GM12878 (cell line): Measurements from ENCODE around the gene TRIP4. TPM values are rescaled to one million over a fixed set of nuclear protein-coding genes. Genes with fewer than 3 reads are reported as not detected.

Source experiments
- ATAC-seq: fragments of 200-7000 bp; cut with Tn5 transposase; 3 replicates; pipeline ENCODE4 v1.9.1; 2020; ENCODE audit warnings: mild to moderate bottlenecking, moderate library complexity
- BruUV-seq: library from RNA; stranded (reverse); fragments of 400-500 nt; replicated peaks from 2 replicates; lab custom pipeline; 2021; lab: Mats Ljungman, UMichigan
- CTCF ChIA-PET: fragments of 300-600 bp; sonication (Branson Sonifier 250); formaldehyde crosslinking; extraction: SDS; loops from one replicate; lab custom pipeline; 2021; ENCODE audit warnings: inconsistent platforms; lab: Yijun Ruan, JAX
- POLR2A ChIA-PET: fragments of 350-600 bp; formaldehyde crosslinking; extraction: SDS; loops from one replicate; lab custom pipeline; 2021; ENCODE audit warnings: inconsistent platforms; lab: Charles Lee
- RAD21 ChIA-PET: fragments of 300-600 bp; sonication (Branson Sonifier 250); formaldehyde crosslinking; loops from one replicate; lab custom pipeline; 2023; ENCODE audit warnings: antibody characterized with exemption; ENCODE audit not compliant: unreplicated experiment; lab: Charles Lee
- SMC1A ChIA-PET: fragments of 300-600 bp; sonication (Branson Sonifier 250); formaldehyde crosslinking; loops from one replicate; lab custom pipeline; 2023; ENCODE audit not compliant: unreplicated experiment, uncharacterized antibody; lab: Charles Lee
- DNase-seq: peaks from one replicate; pipeline ENCODE4 v3.0.0-alpha.2; 2011; ENCODE audit warnings: low read depth, low spot score
- FAIRE-seq: peaks from 3 replicates; lab custom pipeline; 2011; peaks lifted over from hg19 to GRCh38; lab: Jason Lieb, UNC
- H2AFZ ChIP-seq: 2 replicates; pipeline ENCODE4 v1.6.0; 2011; ENCODE audit warnings: low read depth, low read length, control low read depth; ENCODE audit not compliant: control insufficient read depth
- H3K27ac ChIP-seq: 2 replicates; pipeline ENCODE4 v1.5.1; 2011; ENCODE audit warnings: control low read depth; ENCODE audit not compliant: control insufficient read depth, insufficient read depth
- H3K27me3 ChIP-seq, 2 experiments: replicated peaks in 1 of 2; 2 replicates each; pipeline versions ENCODE4 v1.6.0 to v1.6.1; 2011; ENCODE audit warnings: low read length in 1 of 2; ENCODE audit not compliant: control insufficient read depth in 2 of 2, insufficient read depth in 2 of 2
- H3K36me3 ChIP-seq, 2 experiments: 2 replicates each; pipeline ENCODE4 v1.5.1; 2011; ENCODE audit warnings: low read length in 1 of 2; ENCODE audit not compliant: control insufficient read depth in 2 of 2, insufficient read depth in 2 of 2
- H3K4me1 ChIP-seq: 2 replicates; pipeline ENCODE4 v1.6.1; 2011; ENCODE audit warnings: mild to moderate bottlenecking, low read length, moderate library complexity, mixed read lengths; ENCODE audit not compliant: control insufficient read depth, insufficient read depth
- H3K4me2 ChIP-seq: 2 replicates; pipeline ENCODE4 v1.6.0; 2011; ENCODE audit warnings: control low read depth; ENCODE audit not compliant: control insufficient read depth, insufficient read depth
- H3K4me3 ChIP-seq: fragments of 200-600 bp; sonication (generic); 2 replicates; pipeline ENCODE4 v1.5.1; 2016
- H3K79me2 ChIP-seq: 2 replicates; pipeline ENCODE4 v1.6.0; 2011; ENCODE audit warnings: low read length; ENCODE audit not compliant: control insufficient read depth, insufficient read depth
- H3K9ac ChIP-seq: 2 replicates; pipeline ENCODE4 v1.8.0; 2011; ENCODE audit warnings: low read length, control low read depth, mixed read lengths; ENCODE audit not compliant: control insufficient read depth, insufficient read depth
- H3K9me3 ChIP-seq: replicated peaks from 3 replicates; pipeline ENCODE4 v1.5.1; 2011; ENCODE audit warnings: mild to moderate bottlenecking, low read length; ENCODE audit not compliant: control insufficient read depth, insufficient read depth
- H4K20me1 ChIP-seq: 2 replicates; pipeline ENCODE4 v1.6.0; 2011; ENCODE audit not compliant: control insufficient read depth, insufficient read depth
- FOXM1 ChIP-seq: IDR thresholded peaks from 2 replicates; pipeline ENCODE4 v1.6.1; 2012; ENCODE audit warnings: low read depth, mild to moderate bottlenecking, inconsistent platforms, low read length, moderate library complexity
- LARP7 ChIP-seq: fragments of 450-650 bp; IDR thresholded peaks from 2 replicates; pipeline ENCODE4 v1.6.1; 2017; ENCODE audit warnings: mild to moderate bottlenecking
- NFIC ChIP-seq: IDR thresholded peaks from 2 replicates; pipeline ENCODE4 v1.6.1; 2012; ENCODE audit warnings: low read depth, mild to moderate bottlenecking, inconsistent platforms, low read length, moderate library complexity
- NR2C2 ChIP-seq: IDR thresholded peaks from 2 replicates; pipeline ENCODE4 v1.6.1; 2011; ENCODE audit warnings: borderline replicate concordance, low read depth; ENCODE audit not compliant: control insufficient read depth, insufficient read length
- POLR2A ChIP-seq: IDR thresholded peaks from 2 replicates; pipeline ENCODE4 v1.6.1; 2011; ENCODE audit warnings: low read depth, mild to moderate bottlenecking, low read length
- RAD51 ChIP-seq: fragments of 450-650 bp; IDR thresholded peaks from 2 replicates; pipeline ENCODE4 v1.6.1; 2016; ENCODE audit warnings: moderate library complexity, mild to moderate bottlenecking, inconsistent platforms
- STAT3 ChIP-seq: IDR thresholded peaks from 2 replicates; pipeline ENCODE4 v1.6.1; 2011; ENCODE audit warnings: low read depth, low read length, improper control_type of control experiment
- TAF1 ChIP-seq: IDR thresholded peaks from 2 replicates; pipeline ENCODE4 v1.6.1; 2011; ENCODE audit warnings: mild to moderate bottlenecking, low read depth, low read length, borderline replicate concordance
- TARDBP ChIP-seq: IDR thresholded peaks from 2 replicates; pipeline ENCODE4 v1.6.1; 2016; ENCODE audit warnings: borderline replicate concordance
- TCF7 ChIP-seq: IDR thresholded peaks from 2 replicates; pipeline ENCODE4 v1.6.1; 2014; ENCODE audit warnings: antibody characterized with exemption, borderline replicate concordance
- ZNF217 ChIP-seq: fragments of 450-650 bp; IDR thresholded peaks from 2 replicates; pipeline ENCODE4 v1.6.1; 2017; ENCODE audit warnings: antibody characterized with exemption, mild to moderate bottlenecking
- WGBS: methylation state at CpG from one replicate; pipeline ENCODE4 v1.1.6; 2016; ENCODE audit warnings: low lambda C conversion rate; ENCODE audit not compliant: insufficient replicate concordance, insufficient coverage; ENCODE audit errors: missing lambda C conversion rate; 5-methylcytosine and 5-hydroxymethylcytosine counted together
- in situ Hi-C: fragments of 300-500 bp; cut with MboI; formaldehyde crosslinking; loops from 9 replicates; pipeline ENCODE4 v1.14.3; 2018; ENCODE audit warnings: mixed read lengths
- intact Hi-C: fragments of 100-400 bp; cut with micrococcal nuclease; formaldehyde crosslinking; loops from one replicate; pipeline ENCODE4 v1.14.2; 2022; ENCODE audit not compliant: unreplicated experiment
- polyA plus RNA-seq, 11 experiments: library from polyadenylated mRNA; depleted of rRNA in 4 of 11; unstranded in 6 of 11; stranded (reverse) in 5 of 11; fragments of >200 nt; fragmentation: Nextera tagmentation in 4 of 11; fragmentation: Illumina TruSeq in 1 of 11; extraction: Ambion mirVana in 4 of 11; extraction: Trizol in 1 of 11; gene quantifications; 1 replicate in 1 of 11; 2 replicates in 10 of 11; pipeline versions ENCODE4 v1.2.1 to v1.2.3, GENCODE V29; 2011 to 2016; ENCODE audit warnings: inconsistent platforms in 2 of 11, missing spikeins in 2 of 11, low read depth in 1 of 11
- total RNA-seq, 4 experiments: library from RNA; depleted of rRNA in 3 of 4; stranded (reverse); fragments of >200 nt in 3 of 4; fragmentation: Illumina TruSeq in 1 of 4; extraction: Trizol in 1 of 4; gene quantifications; 2 replicates each; pipeline versions ENCODE4 v1.2.1 to v1.2.3, GENCODE V29; 2013 to 2021
- TF ChIP-seq, protein P1 (sequence below): IDR thresholded peaks from 2 replicates; pipeline ENCODE4 v1.6.1; 2012; ENCODE audit warnings: improper control_type of control experiment, low read depth, low read length; ENCODE audit not compliant: insufficient replicate concordance
- TF ChIP-seq, protein P2 (sequence below): fragments of 450-650 bp; IDR thresholded peaks from 2 replicates; pipeline ENCODE4 v1.6.1; 2018; ENCODE audit warnings: borderline replicate concordance, mild to moderate bottlenecking; ENCODE audit not compliant: partially characterized antibody
- TF ChIP-seq, protein P3 (sequence below): fragments of 450-650 bp; conservative IDR thresholded peaks from 2 replicates; pipeline ENCODE4 v1.6.1; 2017; ENCODE audit warnings: mild to moderate bottlenecking, moderate library complexity

TRIP4 gene
- total and polyA plus RNA-seq, 10 of the 15 experiments (the other 5 are each of a cell fraction or from before 2014, with no cell fraction given), result 6.4 to 24.5 (median 20.0) TPM

DNA sequence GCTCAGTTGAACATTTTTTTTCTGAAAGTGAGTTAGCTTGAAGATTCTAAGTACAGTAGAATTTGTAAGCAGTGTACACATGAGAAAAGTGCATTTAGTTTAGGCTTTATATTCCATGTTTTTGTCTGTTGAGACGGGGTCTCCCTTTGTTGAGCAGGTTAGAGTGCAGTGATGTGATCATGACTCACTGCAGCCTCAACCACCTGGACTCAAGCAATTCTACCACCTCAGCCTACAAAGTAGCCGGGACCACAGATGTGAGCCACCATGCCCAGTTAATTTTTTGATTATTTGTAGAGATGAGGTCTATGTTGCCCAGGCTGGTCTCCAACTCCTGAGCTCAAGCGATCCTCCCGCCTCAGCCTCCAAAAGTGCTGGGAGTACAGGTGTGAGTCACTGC, 26.4 kb upstream of the TRIP4 start:
- POLR2A ChIA-PET, result interaction anchor here (0.5 to 0.7 kb wide), 2 partner anchors 26 to 139 kb away, joined by 5 to 9 read pairs; partner anchors contain the start of gene TRIP4
- Histone ChIP-seq H3K36me3 (no peaks in the 10 kb centered on the region; a peak in 3 of 4 replicates), H3K9me3 (no peaks in the 10 kb centered on the region), H3K4me2 (no peak overlapping the region), H2AFZ (no peak overlapping the region), H3K4me3 (no peak overlapping the region), H3K4me1 (no peaks in the 10 kb centered on the region), H3K27ac (no peak overlapping the region), H3K79me2 (no peaks in the 10 kb centered on the region), H3K9ac (no peak overlapping the region), H4K20me1 (no peaks in the 10 kb centered on the region), H3K27me3 (no peaks in the 10 kb centered on the region)
- RAD21 ChIA-PET, result no interaction called here
- ATAC-seq (no peak), FAIRE-seq (no peak), DNase-seq (no peak)
- CTCF ChIA-PET, result no interaction called here
- SMC1A ChIA-PET, result interaction anchor here (0.6 to 1.7 kb wide), 4 partner anchors 8 to 141 kb away, joined by 3 to 4 read pairs (median 4); no protein-coding TSS in a partner anchor
- WGBS, result 79% methylated on average over 4 of the region's 4 CpGs
- no TSS peak for BruUV-seq
- in situ Hi-C loops, result no loop called here
- intact Hi-C loops, result no loop called here
- no peak for TF ChIP-seq FOXM1
- TF ChIP-seq, protein P1, sequence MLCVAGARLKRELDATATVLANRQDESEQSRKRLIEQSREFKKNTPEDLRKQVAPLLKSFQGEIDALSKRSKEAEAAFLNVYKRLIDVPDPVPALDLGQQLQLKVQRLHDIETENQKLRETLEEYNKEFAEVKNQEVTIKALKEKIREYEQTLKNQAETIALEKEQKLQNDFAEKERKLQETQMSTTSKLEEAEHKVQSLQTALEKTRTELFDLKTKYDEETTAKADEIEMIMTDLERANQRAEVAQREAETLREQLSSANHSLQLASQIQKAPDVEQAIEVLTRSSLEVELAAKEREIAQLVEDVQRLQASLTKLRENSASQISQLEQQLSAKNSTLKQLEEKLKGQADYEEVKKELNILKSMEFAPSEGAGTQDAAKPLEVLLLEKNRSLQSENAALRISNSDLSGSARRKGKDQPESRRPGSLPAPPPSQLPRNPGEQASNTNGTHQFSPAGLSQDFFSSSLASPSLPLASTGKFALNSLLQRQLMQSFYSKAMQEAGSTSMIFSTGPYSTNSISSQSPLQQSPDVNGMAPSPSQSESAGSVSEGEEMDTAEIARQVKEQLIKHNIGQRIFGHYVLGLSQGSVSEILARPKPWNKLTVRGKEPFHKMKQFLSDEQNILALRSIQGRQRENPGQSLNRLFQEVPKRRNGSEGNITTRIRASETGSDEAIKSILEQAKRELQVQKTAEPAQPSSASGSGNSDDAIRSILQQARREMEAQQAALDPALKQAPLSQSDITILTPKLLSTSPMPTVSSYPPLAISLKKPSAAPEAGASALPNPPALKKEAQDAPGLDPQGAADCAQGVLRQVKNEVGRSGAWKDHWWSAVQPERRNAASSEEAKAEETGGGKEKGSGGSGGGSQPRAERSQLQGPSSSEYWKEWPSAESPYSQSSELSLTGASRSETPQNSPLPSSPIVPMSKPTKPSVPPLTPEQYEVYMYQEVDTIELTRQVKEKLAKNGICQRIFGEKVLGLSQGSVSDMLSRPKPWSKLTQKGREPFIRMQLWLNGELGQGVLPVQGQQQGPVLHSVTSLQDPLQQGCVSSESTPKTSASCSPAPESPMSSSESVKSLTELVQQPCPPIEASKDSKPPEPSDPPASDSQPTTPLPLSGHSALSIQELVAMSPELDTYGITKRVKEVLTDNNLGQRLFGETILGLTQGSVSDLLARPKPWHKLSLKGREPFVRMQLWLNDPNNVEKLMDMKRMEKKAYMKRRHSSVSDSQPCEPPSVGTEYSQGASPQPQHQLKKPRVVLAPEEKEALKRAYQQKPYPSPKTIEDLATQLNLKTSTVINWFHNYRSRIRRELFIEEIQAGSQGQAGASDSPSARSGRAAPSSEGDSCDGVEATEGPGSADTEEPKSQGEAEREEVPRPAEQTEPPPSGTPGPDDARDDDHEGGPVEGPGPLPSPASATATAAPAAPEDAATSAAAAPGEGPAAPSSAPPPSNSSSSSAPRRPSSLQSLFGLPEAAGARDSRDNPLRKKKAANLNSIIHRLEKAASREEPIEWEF, result no peak
- no peak for TF ChIP-seq RAD51
- TF ChIP-seq TCF7, result no peak
- TF ChIP-seq, protein P2, sequence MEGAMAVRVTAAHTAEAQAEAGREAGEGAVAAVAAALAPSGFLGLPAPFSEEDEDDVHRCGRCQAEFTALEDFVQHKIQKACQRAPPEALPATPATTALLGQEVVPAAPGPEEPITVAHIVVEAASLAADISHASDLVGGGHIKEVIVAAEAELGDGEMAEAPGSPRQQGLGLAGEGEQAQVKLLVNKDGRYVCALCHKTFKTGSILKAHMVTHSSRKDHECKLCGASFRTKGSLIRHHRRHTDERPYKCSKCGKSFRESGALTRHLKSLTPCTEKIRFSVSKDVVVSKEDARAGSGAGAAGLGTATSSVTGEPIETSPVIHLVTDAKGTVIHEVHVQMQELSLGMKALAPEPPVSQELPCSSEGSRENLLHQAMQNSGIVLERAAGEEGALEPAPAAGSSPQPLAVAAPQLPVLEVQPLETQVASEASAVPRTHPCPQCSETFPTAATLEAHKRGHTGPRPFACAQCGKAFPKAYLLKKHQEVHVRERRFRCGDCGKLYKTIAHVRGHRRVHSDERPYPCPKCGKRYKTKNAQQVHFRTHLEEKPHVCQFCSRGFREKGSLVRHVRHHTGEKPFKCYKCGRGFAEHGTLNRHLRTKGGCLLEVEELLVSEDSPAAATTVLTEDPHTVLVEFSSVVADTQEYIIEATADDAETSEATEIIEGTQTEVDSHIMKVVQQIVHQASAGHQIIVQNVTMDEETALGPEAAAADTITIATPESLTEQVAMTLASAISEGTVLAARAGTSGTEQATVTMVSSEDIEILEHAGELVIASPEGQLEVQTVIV, result no peak
- TF ChIP-seq TARDBP, result no peak
- no peak for TF ChIP-seq NFIC
- TF ChIP-seq STAT3, result no peak
- no peak for TF ChIP-seq TAF1
- TF ChIP-seq LARP7, result no peak
- no peak for TF ChIP-seq POLR2A
- no peak for TF ChIP-seq ZNF217
- TF ChIP-seq, protein P3, sequence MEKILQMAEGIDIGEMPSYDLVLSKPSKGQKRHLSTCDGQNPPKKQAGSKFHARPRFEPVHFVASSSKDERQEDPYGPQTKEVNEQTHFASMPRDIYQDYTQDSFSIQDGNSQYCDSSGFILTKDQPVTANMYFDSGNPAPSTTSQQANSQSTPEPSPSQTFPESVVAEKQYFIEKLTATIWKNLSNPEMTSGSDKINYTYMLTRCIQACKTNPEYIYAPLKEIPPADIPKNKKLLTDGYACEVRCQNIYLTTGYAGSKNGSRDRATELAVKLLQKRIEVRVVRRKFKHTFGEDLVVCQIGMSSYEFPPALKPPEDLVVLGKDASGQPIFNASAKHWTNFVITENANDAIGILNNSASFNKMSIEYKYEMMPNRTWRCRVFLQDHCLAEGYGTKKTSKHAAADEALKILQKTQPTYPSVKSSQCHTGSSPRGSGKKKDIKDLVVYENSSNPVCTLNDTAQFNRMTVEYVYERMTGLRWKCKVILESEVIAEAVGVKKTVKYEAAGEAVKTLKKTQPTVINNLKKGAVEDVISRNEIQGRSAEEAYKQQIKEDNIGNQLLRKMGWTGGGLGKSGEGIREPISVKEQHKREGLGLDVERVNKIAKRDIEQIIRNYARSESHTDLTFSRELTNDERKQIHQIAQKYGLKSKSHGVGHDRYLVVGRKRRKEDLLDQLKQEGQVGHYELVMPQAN, result no peak
- TF ChIP-seq NR2C2, result no peak
